Breast epithelium (tissue), 3 donors: Measurements from ENCODE around the gene GPR63.

Experiments used
- POLR2A ChIP-seq: fragments of 450-650 bp; IDR thresholded peaks from one replicate; pipeline ENCODE4 v1.6.1; 2016; ENCODE audit warnings: antibody characterized with exemption, mild to moderate bottlenecking, moderate library complexity
- TF ChIP-seq, protein P1 (sequence below), 3 donors: fragments of 450-650 bp; IDR thresholded peaks; one replicate each; pipeline ENCODE4 v1.5.1; 2016 to 2017; ENCODE audit warnings: antibody characterized with exemption in 3 of 3, mild to moderate bottlenecking in 3 of 3, moderate library complexity in 3 of 3

GRCh38 chr6:96886519-96886918 is 49.2 kb upstream of the GPR63 start:
- TF ChIP-seq, protein P1, sequence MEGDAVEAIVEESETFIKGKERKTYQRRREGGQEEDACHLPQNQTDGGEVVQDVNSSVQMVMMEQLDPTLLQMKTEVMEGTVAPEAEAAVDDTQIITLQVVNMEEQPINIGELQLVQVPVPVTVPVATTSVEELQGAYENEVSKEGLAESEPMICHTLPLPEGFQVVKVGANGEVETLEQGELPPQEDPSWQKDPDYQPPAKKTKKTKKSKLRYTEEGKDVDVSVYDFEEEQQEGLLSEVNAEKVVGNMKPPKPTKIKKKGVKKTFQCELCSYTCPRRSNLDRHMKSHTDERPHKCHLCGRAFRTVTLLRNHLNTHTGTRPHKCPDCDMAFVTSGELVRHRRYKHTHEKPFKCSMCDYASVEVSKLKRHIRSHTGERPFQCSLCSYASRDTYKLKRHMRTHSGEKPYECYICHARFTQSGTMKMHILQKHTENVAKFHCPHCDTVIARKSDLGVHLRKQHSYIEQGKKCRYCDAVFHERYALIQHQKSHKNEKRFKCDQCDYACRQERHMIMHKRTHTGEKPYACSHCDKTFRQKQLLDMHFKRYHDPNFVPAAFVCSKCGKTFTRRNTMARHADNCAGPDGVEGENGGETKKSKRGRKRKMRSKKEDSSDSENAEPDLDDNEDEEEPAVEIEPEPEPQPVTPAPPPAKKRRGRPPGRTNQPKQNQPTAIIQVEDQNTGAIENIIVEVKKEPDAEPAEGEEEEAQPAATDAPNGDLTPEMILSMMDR (IDR thresholded peaks at IDR 0.05): no peak
- no peak for TF ChIP-seq POLR2A
